OCI-LY3 (cell line): ENCODE data around the gene ANKRD44.

ENCODE experiments used
- EZH2phosphoT487 ChIP-seq: fragments of 200-600 bp; shearing (Covaris generic); IDR thresholded peaks from 2 replicates; pipeline ENCODE4 v1.6.1; 2018; ENCODE audit warnings: antibody characterized with exemption, mixed run types, low read depth
- TF ChIP-seq, protein P1 (sequence below): fragments of 200-600, 300-600 bp; sonication (generic); IDR thresholded peaks from 2 replicates; pipeline ENCODE4 v1.5.1; 2014; ENCODE audit warnings: antibody characterized with exemption, low read length, low read depth

DNA sequence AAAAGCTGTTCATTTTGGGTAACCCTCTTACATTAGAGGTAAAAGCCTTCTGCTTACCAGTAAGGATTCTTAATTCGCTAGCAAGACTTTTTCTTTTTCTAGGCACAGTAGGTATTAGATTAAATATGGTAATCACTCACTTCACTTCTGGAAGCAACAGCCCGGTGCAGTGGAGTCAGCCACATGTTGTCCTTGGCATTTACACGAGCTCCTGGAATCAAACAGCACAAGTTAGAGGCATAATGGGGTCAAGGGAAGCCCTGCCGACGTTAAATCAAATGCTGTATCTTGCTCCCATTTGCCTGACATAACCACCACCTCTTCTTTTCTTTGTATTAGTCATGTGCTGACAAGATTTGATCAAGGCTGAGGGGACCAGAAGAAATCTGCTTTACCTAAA is 174.1 kb downstream of the ANKRD44 start:
- TF ChIP-seq, protein P1, sequence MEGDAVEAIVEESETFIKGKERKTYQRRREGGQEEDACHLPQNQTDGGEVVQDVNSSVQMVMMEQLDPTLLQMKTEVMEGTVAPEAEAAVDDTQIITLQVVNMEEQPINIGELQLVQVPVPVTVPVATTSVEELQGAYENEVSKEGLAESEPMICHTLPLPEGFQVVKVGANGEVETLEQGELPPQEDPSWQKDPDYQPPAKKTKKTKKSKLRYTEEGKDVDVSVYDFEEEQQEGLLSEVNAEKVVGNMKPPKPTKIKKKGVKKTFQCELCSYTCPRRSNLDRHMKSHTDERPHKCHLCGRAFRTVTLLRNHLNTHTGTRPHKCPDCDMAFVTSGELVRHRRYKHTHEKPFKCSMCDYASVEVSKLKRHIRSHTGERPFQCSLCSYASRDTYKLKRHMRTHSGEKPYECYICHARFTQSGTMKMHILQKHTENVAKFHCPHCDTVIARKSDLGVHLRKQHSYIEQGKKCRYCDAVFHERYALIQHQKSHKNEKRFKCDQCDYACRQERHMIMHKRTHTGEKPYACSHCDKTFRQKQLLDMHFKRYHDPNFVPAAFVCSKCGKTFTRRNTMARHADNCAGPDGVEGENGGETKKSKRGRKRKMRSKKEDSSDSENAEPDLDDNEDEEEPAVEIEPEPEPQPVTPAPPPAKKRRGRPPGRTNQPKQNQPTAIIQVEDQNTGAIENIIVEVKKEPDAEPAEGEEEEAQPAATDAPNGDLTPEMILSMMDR = no peak
- TF ChIP-seq EZH2phosphoT487 = no peak
